ENCODE measurements around the gene PPIG.
"Not testable (repeated sequence)": the region's sequence is repeated elsewhere in the genome, so short reads cannot be mapped to it uniquely, and the experiment has no call there.

The PPIG gene

DNA sequence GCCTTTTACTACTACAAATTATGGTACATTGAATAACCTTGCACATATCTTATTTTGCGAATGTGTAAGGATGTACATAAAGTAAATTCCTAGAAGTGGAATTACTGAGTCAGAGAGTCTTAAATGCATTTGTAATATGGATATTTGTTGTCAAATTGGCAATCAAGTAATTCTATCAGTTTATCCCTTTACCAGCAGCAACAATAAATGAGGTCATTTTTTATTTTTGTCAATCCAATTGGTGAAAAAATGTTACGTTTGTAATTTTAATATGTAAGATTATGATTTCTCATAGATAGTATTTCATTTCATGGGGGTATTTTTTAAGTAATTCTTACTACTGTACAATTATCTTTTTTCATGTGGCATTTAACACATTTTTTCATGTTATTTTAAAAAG is 14.8 kb downstream of the PPIG start:
- DNase-seq, result no peak

- no peak for DNase-seq
Measured at GRCh38 chr2:169599568-169599967, 15.4 kb downstream of the PPIG start.

GRCh38 chr2:169609264-169609663 is 25.1 kb downstream of the PPIG start:
- no peak for DNase-seq

DNA sequence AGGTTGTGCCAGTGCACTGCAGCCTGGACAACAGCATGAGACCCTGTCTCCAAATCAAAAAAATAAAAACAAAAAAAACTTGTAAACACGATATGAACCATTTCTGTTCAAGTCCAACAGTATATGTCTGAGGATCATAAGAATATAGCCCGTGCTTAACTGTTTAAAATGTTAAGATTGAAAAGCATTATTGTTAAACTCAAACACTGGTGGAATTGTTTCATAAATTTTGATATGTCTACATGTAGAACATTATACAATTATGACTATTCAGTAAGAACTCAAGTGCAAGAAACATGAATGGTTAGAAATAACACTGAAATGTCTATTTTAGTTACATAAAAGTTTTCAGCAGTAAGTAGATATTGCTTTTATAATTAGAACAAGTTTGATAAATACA is 29.7 kb downstream of the PPIG start:
- DNase-seq, result no peak

DNA sequence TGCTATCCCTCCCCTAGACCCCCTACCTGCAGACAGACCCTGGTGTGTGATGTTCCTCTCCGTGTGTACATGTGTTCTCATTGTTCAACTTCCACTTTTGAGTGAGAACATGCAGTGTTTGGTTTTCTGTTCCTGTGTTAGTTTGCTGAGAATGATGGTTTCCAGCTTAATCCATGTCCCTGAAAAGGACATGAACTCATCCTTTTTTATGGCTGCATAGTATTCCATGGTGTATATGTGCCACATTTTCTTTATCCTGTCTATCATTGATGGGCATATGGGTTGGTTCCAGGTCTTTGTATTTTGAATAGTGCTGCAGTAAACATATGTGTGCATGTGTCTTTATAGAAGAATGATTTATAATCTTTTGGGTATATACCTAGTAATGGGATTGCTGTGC is 31.8 kb downstream of the PPIG start:
- not testable (repeated sequence) for DNase-seq

GRCh38 chr2:169619946-169620345 is 35.8 kb downstream of the PPIG start:
- DNase-seq, result no peak

GRCh38 chr2:169620509-169620908 is 36.4 kb downstream of the PPIG start:
- DNase-seq, result no peak

GRCh38 chr2:169623235-169623634 is 39.1 kb downstream of the PPIG start:
- DNase-seq, result no peak

GRCh38 chr2:169625781-169626180 is 41.6 kb downstream of the PPIG start:
- no peak for DNase-seq

GRCh38 chr2:169636440-169637097 is 52.4 kb downstream of the PPIG start:
- no peak for DNase-seq

- DNase-seq, result no peak
Measured at GRCh38 chr2:169637620-169638019, 53.5 kb downstream of the PPIG start.

GRCh38 chr2:169640104-169640503 is 56.0 kb downstream of the PPIG start:
- no peak for DNase-seq

GRCh38 chr2:169641464-169641863 is 57.3 kb downstream of the PPIG start:
- DNase-seq, result no peak

- no peak for DNase-seq
Measured at GRCh38 chr2:169644173-169644572, 60.0 kb downstream of the PPIG start.

- no peak for DNase-seq
Measured at GRCh38 chr2:169647496-169647895, 63.3 kb downstream of the PPIG start.

DNA sequence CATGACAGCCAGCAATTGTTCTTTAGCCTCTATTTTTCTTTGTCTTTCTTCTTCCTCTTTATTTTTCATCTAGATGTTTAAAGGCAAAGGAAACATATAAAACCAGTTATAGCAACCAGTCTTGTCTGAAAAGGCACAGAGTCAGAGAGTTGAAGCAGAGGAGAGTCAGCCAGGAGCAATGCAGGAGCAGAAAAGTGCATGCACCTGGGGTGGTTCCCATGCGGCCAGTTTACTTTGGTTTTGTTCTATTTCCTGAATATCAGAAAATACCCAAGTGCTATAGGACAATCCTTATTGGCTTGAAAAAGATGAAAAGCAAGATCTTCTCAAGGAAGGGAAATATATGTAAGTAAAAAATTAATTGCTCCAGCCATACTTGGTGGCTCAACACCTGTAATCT is 65.1 kb downstream of the PPIG start:
- no peak for DNase-seq

- no peak for DNase-seq
Measured at GRCh38 chr2:169653636-169654035, 69.5 kb downstream of the PPIG start.

DNA sequence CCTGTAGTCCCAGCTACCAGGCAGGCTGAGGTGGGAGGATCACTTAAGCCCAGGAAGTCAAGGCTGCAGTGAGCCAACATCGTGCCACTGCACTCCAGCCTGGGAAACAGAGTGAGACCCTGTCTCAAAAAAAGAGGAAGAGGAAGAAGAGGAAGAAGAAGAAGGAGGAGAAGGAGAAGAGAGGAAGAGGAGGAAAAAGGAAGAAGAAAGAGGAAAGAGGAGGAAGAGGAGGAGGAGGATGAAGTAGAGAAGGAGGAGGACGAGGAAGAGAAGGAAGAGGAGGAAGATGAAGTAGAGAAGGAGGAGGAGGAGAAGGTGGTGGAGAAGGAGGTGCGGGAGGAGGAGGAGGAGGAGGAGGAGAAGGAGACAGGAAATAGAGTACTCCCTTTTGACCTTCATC is 72.0 kb downstream of the PPIG start:
- no peak for DNase-seq

- no peak for DNase-seq
Measured at GRCh38 chr2:169658877-169659276, 74.7 kb downstream of the PPIG start.

DNA sequence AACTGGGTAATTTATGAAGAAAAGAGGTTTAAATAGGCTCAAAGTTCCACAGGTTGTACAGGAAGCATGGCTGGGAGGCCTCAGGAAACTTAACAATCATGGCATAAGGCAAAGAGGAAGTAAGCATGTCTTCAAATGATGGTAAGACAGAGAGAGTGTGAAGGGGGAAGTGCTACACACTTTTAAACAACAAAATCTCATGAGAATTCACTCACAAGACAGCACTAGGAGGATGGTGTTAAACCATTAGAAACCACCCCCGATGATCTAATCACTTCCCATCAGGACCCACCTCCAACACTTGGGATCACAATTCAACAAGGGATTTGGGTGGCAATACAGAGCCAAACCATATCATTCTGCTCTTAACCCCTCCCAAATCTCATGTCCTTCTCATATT is 75.2 kb downstream of the PPIG start:
- DNase-seq, result no peak

GRCh38 chr2:169661265-169661664 is 77.1 kb downstream of the PPIG start:
- no peak for DNase-seq

DNA sequence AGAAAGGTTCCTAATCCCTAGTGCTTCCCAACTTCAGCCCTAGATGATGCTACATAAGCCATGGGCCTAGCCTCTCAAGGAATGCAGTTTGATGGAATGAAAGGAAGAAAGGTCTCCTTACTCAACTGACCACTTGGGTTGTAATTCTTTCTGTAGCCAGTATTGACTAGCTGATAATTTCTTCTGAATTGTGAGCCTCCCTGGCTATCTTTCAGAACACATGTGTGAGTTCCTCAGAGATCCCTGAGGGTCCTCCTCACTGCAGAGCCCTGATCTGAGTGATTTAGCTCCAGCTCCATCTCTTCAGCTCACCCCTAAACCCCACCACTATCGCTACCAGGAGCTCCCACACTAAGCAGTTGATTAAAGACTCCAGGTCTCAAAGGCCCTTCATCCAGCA is 78.6 kb downstream of the PPIG start:
- no peak for DNase-seq

DNA sequence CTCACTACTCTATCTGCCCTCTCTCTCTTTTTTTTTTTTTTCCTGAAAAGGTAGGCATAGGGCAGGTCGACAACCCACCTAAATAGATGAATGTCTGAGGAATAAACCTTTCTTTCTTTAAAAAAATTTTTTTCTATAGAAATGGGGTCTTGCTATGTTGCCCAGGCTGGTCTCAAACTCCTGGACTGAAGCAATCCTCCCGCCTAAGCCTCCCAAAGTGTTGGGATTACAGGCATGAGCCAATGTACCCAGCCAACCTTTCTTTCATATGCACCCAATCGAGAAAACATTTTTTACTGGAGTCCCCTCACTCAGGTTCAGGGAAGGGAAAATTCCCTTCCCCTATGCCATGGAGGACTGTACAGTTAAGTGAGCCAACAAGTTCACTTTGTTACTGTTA is 79.1 kb downstream of the PPIG start:
- no peak for DNase-seq

GRCh38 chr2:169664600-169664977 is 80.4 kb downstream of the PPIG start:
- DNase-seq, result no peak
